ENCODE data around the gene REEP6.
"Not testable (repeated sequence)": the region's sequence is repeated elsewhere in the genome, so short reads cannot be mapped to it uniquely, and the experiment has no call there.

REEP6 gene

DNA sequence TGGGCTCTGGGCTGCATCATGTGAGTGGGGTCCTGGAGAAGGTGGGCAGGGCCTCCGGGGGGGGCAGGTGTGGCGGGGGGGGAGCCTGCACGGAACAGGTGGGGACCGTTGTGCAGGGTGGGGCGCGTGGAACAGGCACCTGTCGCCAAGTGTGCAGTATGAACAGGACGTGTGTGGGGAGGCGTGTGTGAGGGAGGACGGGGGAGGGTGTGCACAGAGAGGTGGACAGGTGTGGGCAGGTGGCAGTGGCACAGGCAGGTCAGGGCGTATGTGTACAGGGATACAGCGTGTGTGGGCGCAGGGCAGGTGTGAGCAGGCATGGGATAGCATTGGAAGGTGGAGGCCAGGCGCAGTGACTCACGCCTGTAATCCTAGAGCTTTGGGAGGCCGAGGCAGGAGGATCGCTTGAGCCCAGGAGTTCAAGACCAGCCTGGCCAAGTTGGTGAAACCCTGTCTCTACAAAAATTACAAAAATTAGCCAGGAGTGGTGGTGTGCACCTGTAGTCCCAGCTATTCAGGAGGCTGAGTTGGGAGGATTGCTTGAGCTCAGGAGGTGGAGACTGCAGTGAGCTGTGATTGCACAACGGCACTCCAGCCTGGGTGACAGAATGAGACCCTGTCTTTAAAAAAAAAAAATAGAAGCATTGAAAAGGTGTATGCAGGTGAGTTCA lies 36.1 kb downstream of the REEP6 start:
- FAIRE-seq (no peak), DNase-seq (ENCODE audit: insufficient read length, low spot score) (no peak)
- TF ChIP-seq POLR2AphosphoS5 (IDR thresholded peaks at IDR 0.05; ENCODE audit: low read depth, low read length) (no peak), POU2F2 (IDR thresholded peaks at IDR 0.05; ENCODE audit: low read depth, low read length) (no peak), PAX5 (IDR thresholded peaks at IDR 0.05; ENCODE audit: insufficient read depth, low read length, severe bottlenecking) (no peak), SPI1 (IDR thresholded peaks at IDR 0.05; ENCODE audit: low read depth, low read length) (no peak), TAF1 (IDR thresholded peaks at IDR 0.05; ENCODE audit: low read depth, low read length) (no peak), POLR2A (IDR thresholded peaks at IDR 0.05; ENCODE audit: low read depth, low read length) (no peak)

DNA sequence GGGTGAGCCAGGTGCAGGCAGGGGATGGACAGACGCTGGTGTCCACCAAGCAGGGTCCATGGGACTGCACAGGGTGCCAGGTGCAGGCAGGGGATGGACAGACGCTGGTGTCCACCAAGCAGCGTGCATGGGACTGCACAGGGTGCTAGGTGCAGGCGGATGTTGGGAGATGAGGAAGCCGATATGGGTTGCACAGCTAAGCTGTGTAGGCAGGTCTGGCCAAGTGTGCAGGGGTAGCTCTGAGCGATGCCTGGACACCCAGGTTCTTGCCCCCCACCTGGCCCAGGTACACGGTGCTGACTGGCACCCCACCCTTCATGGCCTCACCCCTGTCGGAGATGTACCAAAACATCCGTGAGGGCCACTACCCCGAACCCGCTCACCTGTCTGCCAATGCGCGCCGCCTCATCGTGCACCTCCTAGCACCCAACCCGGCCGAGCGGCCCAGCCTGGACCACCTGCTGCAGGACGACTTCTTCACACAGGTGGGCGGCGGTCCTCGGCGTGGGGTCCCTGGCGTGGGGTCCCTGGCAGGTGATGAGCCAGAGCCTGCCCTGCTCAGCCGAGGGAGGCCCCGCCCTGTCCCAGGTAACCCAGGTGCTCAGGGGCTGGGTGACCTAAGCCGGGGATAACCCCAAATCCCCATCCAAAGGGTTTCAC lies 36.8 kb downstream of the REEP6 start:
- no peak for FAIRE-seq
- DNase-seq (ENCODE audit: insufficient read length, low spot score) = no peak
- TF ChIP-seq TAF1 (IDR thresholded peaks at IDR 0.05; ENCODE audit: low read depth, low read length) (no peak), POU2F2 (IDR thresholded peaks at IDR 0.05; ENCODE audit: low read depth, low read length) (no peak), POLR2A (IDR thresholded peaks at IDR 0.05; ENCODE audit: low read depth, low read length) (no peak), SPI1 (IDR thresholded peaks at IDR 0.05; ENCODE audit: low read depth, low read length) (no peak), POLR2AphosphoS5 (IDR thresholded peaks at IDR 0.05; ENCODE audit: low read depth, low read length) (no peak)

DNA sequence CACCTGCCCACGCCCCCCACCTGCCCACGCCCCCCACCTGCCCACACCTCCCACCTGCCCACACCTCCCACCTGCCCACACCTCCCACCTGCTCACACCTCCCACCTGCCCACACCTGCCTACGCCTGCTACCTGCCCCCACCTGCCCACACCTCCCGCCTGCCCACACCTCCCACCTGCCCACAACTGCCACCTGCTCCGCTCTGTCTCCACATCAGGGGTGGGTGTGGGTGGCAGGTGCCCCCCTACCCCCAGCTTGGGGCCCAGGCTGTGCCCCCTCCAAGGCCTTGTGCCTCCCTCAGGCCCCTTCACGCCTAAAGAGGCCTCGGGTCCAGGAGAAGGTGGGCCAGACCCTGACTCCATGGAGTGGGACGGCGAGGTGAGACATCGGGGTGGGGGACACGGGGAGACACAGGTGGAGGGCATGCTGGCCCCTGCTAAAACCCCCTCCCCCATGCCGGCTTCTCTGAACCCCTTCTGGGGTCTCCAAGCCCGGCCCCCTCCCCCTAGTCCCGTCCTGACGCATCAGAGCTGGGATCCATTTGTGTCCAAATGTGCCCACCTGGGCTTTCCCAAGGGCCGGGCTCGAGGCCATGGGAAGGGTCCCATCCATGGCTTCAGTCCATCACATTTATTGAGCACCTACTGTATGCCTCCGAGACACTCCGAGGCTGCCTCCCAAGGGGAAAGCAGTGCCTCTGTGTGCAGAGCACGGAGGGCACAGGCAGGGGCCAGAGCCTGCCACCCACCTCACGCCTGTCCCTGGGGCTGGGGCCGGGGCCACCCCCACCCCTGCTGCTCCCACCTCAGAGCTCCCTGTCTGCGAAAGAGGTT lies 37.8 kb downstream of the REEP6 start:
- no peak for DNase-seq (ENCODE audit: insufficient read length, low spot score)
- no peak for FAIRE-seq
- TF ChIP-seq POLR2AphosphoS5 (IDR thresholded peaks at IDR 0.05; ENCODE audit: low read depth, low read length) (no peak), POLR2A (IDR thresholded peaks at IDR 0.05; ENCODE audit: low read depth, low read length) (no peak), POU2F2 (IDR thresholded peaks at IDR 0.05; ENCODE audit: low read depth, low read length) (no peak), TAF1 (IDR thresholded peaks at IDR 0.05; ENCODE audit: low read depth, low read length) (no peak), PAX5 (IDR thresholded peaks at IDR 0.05; ENCODE audit: insufficient read depth, low read length, severe bottlenecking) (no peak), SPI1 (IDR thresholded peaks at IDR 0.05; ENCODE audit: low read depth, low read length) (no peak)

DNA sequence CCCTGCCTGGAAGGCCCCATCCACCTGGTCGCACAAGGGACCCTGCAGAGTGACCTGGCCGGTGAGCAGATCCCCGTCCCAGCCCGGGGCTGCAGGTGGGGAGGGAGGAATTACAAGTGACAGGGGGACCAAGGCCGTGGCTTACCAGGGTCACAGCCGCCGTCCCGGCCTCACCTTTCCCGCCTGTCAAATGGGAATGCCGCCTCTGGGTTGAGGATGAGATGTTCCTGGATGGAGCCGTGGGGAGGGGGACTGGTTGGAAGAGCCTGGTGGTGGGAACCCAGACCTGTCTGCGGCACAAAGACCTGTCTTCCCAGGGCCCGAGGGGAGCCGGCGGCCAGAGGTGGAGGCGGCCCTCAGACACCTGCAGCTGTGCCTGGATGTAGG lies 38.4 kb downstream of the REEP6 start:
- DNase-seq (ENCODE audit: insufficient read length, low spot score) (no peak), FAIRE-seq (no peak)
- TF ChIP-seq POLR2A (IDR thresholded peaks at IDR 0.05; ENCODE audit: low read depth, low read length) = no peak
- TF ChIP-seq PAX5 (IDR thresholded peaks at IDR 0.05; ENCODE audit: insufficient read depth, low read length, severe bottlenecking) = no peak
- no peak for TF ChIP-seq SPI1 (IDR thresholded peaks at IDR 0.05; ENCODE audit: low read depth, low read length)
- TF ChIP-seq TAF1 (IDR thresholded peaks at IDR 0.05; ENCODE audit: low read depth, low read length) = no peak
- no peak for TF ChIP-seq POLR2AphosphoS5 (IDR thresholded peaks at IDR 0.05; ENCODE audit: low read depth, low read length)
- no peak for TF ChIP-seq POU2F2 (IDR thresholded peaks at IDR 0.05; ENCODE audit: low read depth, low read length)

DNA sequence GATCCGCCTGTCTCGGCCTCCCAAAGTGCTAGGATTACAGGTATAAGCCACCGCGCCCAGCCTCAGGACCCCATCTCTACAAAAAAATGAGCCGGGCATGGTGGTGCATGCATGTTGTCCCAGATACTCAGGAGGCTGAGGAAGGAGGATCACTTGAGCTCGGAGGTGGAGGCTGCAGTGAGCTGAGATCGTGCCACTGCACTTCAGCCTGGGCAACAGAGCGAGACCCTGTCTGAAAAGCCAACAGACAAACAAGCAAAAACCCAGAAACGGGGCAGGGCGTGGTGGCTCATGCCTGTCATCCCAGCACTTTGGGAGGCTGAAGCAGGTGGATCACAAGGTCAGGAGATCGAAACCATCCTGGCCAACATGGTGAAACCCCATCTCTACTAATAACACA lies 39.9 kb downstream of the REEP6 start:
- DNase-seq (ENCODE audit: insufficient read length, low spot score); FAIRE-seq: not testable (repeated sequence)

DNA sequence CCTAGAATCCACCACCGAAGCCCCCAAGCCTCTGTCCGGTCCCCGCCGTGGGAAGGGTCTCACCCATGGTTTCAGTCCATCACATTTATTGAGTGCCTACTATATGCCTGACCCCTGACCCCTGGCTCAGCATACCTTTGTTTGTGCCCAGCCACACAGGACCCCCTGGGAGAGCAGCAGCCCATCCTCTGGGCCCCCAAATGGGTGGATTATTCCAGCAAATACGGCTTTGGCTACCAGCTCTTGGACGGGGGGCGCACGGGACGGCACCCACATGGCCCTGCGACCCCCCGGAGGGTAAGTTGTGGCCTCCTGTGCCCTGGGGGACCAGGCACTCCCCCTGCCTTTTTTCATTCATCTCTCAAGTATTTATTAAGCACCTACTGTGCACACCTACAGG lies 40.6 kb downstream of the REEP6 start:
- TF ChIP-seq SPI1 (IDR thresholded peaks at IDR 0.05; ENCODE audit: low read depth, low read length) (no peak), POLR2AphosphoS5 (IDR thresholded peaks at IDR 0.05; ENCODE audit: low read depth, low read length) (no peak), POLR2A (IDR thresholded peaks at IDR 0.05; ENCODE audit: low read depth, low read length) (no peak), TAF1 (IDR thresholded peaks at IDR 0.05; ENCODE audit: low read depth, low read length) (no peak), POU2F2 (IDR thresholded peaks at IDR 0.05; ENCODE audit: low read depth, low read length) (no peak), PAX5 (IDR thresholded peaks at IDR 0.05; ENCODE audit: insufficient read depth, low read length, severe bottlenecking) (no peak)
- DNase-seq (ENCODE audit: insufficient read length, low spot score) (no peak), FAIRE-seq (no peak)

- TF ChIP-seq POLR2A (IDR thresholded peaks at IDR 0.05; ENCODE audit: low read depth, low read length) (no peak), TAF1 (IDR thresholded peaks at IDR 0.05; ENCODE audit: low read depth, low read length) (no peak), PAX5 (IDR thresholded peaks at IDR 0.05; ENCODE audit: insufficient read depth, low read length, severe bottlenecking) (no peak), POLR2AphosphoS5 (IDR thresholded peaks at IDR 0.05; ENCODE audit: low read depth, low read length) (no peak), POU2F2 (IDR thresholded peaks at IDR 0.05; ENCODE audit: low read depth, low read length) (no peak), SPI1 (IDR thresholded peaks at IDR 0.05; ENCODE audit: low read depth, low read length) (no peak)
- DNase-seq (ENCODE audit: insufficient read length, low spot score) (no peak), FAIRE-seq (no peak)
These were observed 41.0 kb downstream of the REEP6 start for GRCh38 chr19:1532003-1532402.

DNA sequence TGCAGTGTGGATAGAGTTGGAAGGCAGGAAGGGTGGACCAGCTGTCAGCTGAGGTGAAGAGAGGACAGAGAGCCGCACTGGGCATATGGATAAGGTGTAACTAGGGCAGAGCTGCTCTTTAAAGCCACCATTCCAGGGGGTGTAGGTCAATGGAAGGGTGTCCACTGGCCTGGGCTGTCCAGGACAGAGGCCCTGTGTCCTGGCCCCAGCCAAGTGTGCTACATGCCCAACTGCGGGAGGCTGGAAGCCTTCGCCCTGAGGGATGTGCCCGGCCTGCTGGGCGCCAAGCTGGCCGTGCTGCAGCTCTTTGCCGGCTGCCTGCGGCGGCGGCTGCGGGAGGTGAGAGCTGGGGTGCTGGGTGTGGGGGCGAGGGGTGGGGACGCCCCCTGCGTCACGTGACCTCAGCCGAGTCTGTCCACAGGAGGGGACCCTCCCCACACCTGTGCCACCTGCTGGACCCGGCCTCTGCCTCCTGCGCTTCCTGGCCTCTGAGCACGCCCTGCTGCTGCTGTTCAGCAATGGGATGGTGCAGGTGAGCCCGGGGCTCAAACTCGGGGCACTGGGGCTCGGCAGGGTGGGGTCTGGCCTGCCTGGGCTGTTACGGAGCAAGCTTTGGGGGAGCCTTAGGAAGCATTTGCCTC lies 42.6 kb downstream of the REEP6 start:
- no peak for FAIRE-seq
- TF ChIP-seq POLR2A (IDR thresholded peaks at IDR 0.05; ENCODE audit: low read depth, low read length) (no peak), POLR2AphosphoS5 (IDR thresholded peaks at IDR 0.05; ENCODE audit: low read depth, low read length) (no peak), SPI1 (IDR thresholded peaks at IDR 0.05; ENCODE audit: low read depth, low read length) (no peak), PAX5 (IDR thresholded peaks at IDR 0.05; ENCODE audit: insufficient read depth, low read length, severe bottlenecking) (no peak), POU2F2 (IDR thresholded peaks at IDR 0.05; ENCODE audit: low read depth, low read length) (no peak), TAF1 (IDR thresholded peaks at IDR 0.05; ENCODE audit: low read depth, low read length) (no peak)
- DNase-seq (ENCODE audit: insufficient read length, low spot score) = no peak

DNA sequence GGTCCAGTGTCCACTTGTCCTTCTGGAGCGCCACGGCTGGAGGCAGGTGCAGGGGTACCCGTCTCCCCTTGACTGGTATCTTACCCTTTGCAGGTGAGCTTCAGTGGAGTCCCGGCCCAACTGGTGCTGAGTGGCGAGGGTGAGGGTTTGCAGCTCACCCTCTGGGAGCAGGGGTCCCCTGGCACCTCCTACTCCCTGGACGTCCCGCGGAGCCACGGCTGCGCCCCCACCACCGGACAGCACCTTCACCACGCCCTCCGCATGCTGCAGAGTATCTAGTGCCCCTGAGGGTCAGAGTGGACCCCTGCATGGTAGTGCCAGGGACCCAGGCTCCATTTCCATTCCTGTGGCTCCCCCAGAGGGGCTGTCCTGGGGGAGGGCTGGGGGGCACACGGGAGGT lies 44.0 kb downstream of the REEP6 start:
- TF ChIP-seq PAX5 (IDR thresholded peaks at IDR 0.05; ENCODE audit: insufficient read depth, low read length, severe bottlenecking) = no peak
- no peak for TF ChIP-seq POLR2A (IDR thresholded peaks at IDR 0.05; ENCODE audit: low read depth, low read length)
- no peak for TF ChIP-seq TAF1 (IDR thresholded peaks at IDR 0.05; ENCODE audit: low read depth, low read length)
- no peak for TF ChIP-seq POU2F2 (IDR thresholded peaks at IDR 0.05; ENCODE audit: low read depth, low read length)
- no peak for TF ChIP-seq POLR2AphosphoS5 (IDR thresholded peaks at IDR 0.05; ENCODE audit: low read depth, low read length)
- TF ChIP-seq SPI1 (IDR thresholded peaks at IDR 0.05; ENCODE audit: low read depth, low read length) = no peak
- FAIRE-seq (no peak), DNase-seq (ENCODE audit: insufficient read length, low spot score) (no peak)

DNA sequence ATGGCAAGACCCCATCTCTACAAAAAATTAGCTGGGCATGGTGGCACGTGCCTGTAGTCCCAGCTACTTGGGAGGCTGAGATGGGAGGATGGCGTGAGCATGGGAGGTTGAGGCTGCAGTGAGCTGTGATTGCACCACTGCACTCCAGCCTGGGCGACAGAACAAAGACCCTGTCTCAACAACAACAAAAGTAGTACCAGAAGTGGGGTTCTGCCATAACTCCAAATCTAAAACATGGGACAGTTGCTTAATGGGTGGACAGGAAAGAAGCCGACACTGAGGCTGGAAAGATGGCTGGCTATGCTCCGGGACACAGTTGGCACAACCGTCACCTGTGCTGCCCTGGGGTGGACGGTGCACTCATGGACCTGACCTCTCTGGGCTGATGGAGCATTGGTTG lies 44.7 kb downstream of the REEP6 start:
- not testable (repeated sequence) for FAIRE-seq; DNase-seq (ENCODE audit: insufficient read length, low spot score)
